Duodenal mucosa (tissue), 2 donors: ENCODE results near the gene GRN.
"Not testable (repeated sequence)": the region's sequence is repeated elsewhere in the genome, so short reads cannot be mapped to it uniquely, and the experiment has no call there.

Experiments used
- H3K27ac ChIP-seq: one replicate; pipeline ENCODE4 v1.7.0; 2013; ENCODE audit warnings: low read depth, low read length
- H3K27me3 ChIP-seq, 2 donors: one replicate each; pipeline ENCODE4 v1.7.0; 2013; ENCODE audit warnings: low read length in 2 of 2, control low read depth in 1 of 2; ENCODE audit not compliant: insufficient read depth in 2 of 2, control insufficient read depth in 1 of 2
- H3K36me3 ChIP-seq, 2 donors: one replicate each; pipeline ENCODE4 v1.7.0; 2013; ENCODE audit warnings: low read length in 2 of 2, control low read depth in 1 of 2; ENCODE audit not compliant: insufficient read depth in 2 of 2, control insufficient read depth in 1 of 2
- H3K4me1 ChIP-seq, 2 donors: one replicate each; pipeline ENCODE4 v1.7.0; 2013; ENCODE audit warnings: low read length in 2 of 2, control low read depth in 1 of 2; ENCODE audit not compliant: insufficient read depth in 2 of 2, control insufficient read depth in 1 of 2
- H3K4me3 ChIP-seq, 2 donors: one replicate each; pipeline ENCODE4 v1.7.0; 2013; ENCODE audit warnings: low read length in 2 of 2, low read depth in 1 of 2
- H3K9ac ChIP-seq, 2 donors: one replicate each; pipeline ENCODE4 v1.7.0; 2013; ENCODE audit warnings: low read length in 2 of 2, low read depth in 1 of 2
- H3K9me3 ChIP-seq, 2 donors: one replicate each; pipeline ENCODE4 v1.7.0; 2013; ENCODE audit warnings: low read length in 2 of 2, control low read depth in 1 of 2; ENCODE audit not compliant: control insufficient read depth in 1 of 2

The GRN gene

GRCh38 chr17:44360826-44361225 lies 15.7 kb downstream of the GRN start:
- H3K9ac ChIP-seq: no peak overlapping the region
- peaks cover 13 to 21% of the 10 kb centered on the region in 2 donors for H3K27me3 ChIP-seq
- no peaks in the 10 kb centered on the region for H3K4me1 ChIP-seq
- H3K36me3 ChIP-seq: no peaks in the 10 kb centered on the region
- H3K27ac ChIP-seq: no peak overlapping the region
- no peak overlapping the region for H3K4me3 ChIP-seq
- no peaks in the 10 kb centered on the region for H3K9me3 ChIP-seq

DNA sequence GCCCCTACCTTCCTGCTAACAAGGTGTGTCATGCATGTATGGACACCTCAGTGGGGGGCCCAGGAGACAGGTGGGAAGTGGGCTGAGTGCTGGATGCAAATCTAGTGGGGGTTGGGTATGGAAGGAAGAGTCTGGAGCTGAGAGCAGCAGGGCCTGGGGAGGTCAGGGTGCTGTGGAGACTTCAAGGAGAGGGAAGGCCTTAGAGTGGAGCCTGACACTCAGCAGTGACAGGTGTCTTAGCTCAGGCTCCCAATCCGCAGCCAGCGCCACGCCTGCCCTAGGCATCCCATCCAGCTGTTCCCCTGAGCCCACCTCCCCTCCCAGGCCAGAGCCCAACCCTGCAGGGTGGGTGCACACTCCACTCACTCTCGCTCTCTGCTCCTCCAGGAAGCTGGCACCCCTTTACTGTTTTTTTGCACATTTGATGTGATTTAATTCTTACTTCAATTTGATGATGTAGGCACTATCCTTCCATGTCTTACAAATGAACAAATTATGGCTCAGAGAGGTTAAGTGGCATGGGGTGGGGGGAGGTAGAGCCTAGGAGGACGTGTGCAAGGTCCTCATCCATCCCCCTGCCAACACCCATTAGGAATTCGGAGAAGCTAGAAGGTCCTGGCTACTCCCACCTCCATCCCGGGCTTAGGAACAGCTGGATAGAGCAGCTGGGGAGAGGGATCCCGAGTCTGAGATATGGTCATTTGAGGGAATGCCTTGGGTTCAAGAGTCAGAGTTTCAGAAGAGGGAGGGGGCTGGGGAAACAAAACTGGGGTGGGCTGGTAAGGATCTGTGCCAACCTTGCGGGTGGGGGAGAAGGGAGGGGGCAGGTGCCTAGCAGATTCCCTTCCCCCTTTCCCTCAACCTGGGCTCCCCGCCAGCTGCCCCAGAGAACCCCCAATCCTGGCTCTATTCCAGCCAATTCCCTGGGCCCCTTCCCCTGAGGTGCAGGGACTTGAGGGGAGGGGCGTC lies 16.5 kb downstream of the GRN start:
- Histone ChIP-seq H3K9me3 (no peaks in the 10 kb centered on the region), H3K4me3 (no peak overlapping the region), H3K4me1 (no peaks in the 10 kb centered on the region), H3K36me3 (no peaks in the 10 kb centered on the region), H3K9ac (no peak overlapping the region), H3K27ac (no peak overlapping the region), H3K27me3 (peaks cover 13 to 27% of the 10 kb centered on the region in 2 donors)

GRCh38 chr17:44362459-44362948 lies 17.4 kb downstream of the GRN start:
- H3K9ac ChIP-seq: no peak overlapping the region

GRCh38 chr17:44362949-44363612 lies 18.0 kb downstream of the GRN start:
- Histone ChIP-seq H3K9me3 (no peaks in the 10 kb centered on the region), H3K4me3 (peak overlapping the region; percentile 47 to 55), H3K27ac (no peak overlapping the region), H3K4me1 (no peaks in the 10 kb centered on the region), H3K36me3 (no peaks in the 10 kb centered on the region), H3K9ac (no peak overlapping the region), H3K27me3 (peaks cover 13 to 29% of the 10 kb centered on the region in 2 donors)

More at GRCh38 chr17:44362459-44362948, 17.4 kb downstream of the GRN start:
- Histone ChIP-seq H3K4me1 (no peaks in the 10 kb centered on the region), H3K4me3 (no peak overlapping the region), H3K27me3 (peaks cover 13 to 27% of the 10 kb centered on the region in 2 donors), H3K9me3 (no peaks in the 10 kb centered on the region), H3K27ac (no peak overlapping the region), H3K36me3 (no peaks in the 10 kb centered on the region)

- no peaks in the 10 kb centered on the region for H3K4me1 ChIP-seq
- no peaks in the 10 kb centered on the region for H3K9me3 ChIP-seq
- H3K27me3 ChIP-seq: peaks cover 13 to 28% of the 10 kb centered on the region in 2 donors
- H3K4me3 ChIP-seq: peak within 1 kb of the TSS; percentile 47 to 55
- H3K9ac ChIP-seq: no peak within 1 kb of the TSS
- no peak within 1 kb of the TSS for H3K27ac ChIP-seq
- H3K36me3 ChIP-seq: no peaks in the 10 kb centered on the region
These were observed 18.6 kb downstream of the GRN start, which contains the start of gene FAM171A2 for GRCh38 chr17:44363613-44364159. TSS of gene FAM171A2 (minus strand) at chr17:44363853. CDS start at chr17:44363714, 139 bp downstream.

- H3K27ac ChIP-seq, H3K4me1 ChIP-seq, H3K9me3 ChIP-seq, H3K9ac ChIP-seq, H3K36me3 ChIP-seq, H3K4me3 ChIP-seq: not testable (repeated sequence)
- H3K27me3 ChIP-seq: peaks cover 13 to 24% of the 10 kb centered on the region in 2 donors
These were observed 19.9 kb downstream of the GRN start for GRCh38 chr17:44365051-44365450.

DNA sequence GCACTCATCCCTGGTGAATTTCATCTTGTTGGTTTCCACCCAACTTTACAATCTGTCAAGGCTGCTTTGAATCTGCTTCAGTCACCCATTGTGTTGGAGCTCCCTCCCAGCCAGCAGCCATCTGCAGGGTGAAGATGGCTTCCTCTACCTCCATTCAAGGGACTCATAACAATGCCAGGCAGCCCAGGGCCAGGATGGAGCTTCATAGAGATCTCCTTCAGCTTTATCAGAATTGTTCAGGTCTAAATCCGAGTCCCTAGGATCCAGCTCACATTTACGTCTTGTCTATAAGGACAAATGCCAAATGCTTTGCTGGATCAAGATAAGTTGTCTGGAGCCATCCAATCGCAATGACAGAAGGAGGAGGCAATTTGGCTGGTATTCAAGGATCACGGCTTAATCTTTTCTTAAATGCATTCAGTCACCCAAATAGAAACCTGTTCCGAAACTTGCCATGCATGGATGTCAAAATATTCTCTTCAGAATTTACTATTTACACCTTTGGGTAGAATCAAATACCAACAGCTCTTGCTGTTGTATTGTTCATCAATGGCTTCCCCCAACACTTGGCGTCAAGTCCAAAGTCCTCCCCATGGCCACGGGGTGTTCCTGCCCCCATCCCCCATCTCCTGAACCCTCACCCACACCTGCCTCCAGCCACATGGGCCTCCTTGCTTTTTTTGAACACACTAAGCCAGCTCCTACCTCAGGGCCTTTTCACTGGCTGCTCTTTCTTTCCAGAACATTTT lies 22.3 kb downstream of the GRN start:
- Histone ChIP-seq H3K9ac (no peak overlapping the region), H3K4me1 (no peaks in the 10 kb centered on the region), H3K4me3 (no peak overlapping the region), H3K36me3 (no peaks in the 10 kb centered on the region), H3K27ac (no peak overlapping the region), H3K27me3 (peaks cover 11 to 14% of the 10 kb centered on the region in 2 donors), H3K9me3 (no peaks in the 10 kb centered on the region)

- H3K27me3 ChIP-seq: peaks cover 4 to 12% of the 10 kb centered on the region in 2 donors
These were observed 23.5 kb downstream of the GRN start for GRCh38 chr17:44368391-44369243.

GRCh38 chr17:44369414-44370023 lies 24.4 kb downstream of the GRN start:
- H3K27me3 ChIP-seq: peaks cover 4 to 12% of the 10 kb centered on the region in 2 donors
- H3K4me3 ChIP-seq, H3K36me3 ChIP-seq, H3K9me3 ChIP-seq, H3K9ac ChIP-seq, H3K27ac ChIP-seq, H3K4me1 ChIP-seq: not testable (repeated sequence)

More at GRCh38 chr17:44368391-44369243, 23.5 kb downstream of the GRN start:
- not testable (repeated sequence) for H3K9me3 ChIP-seq, H3K4me1 ChIP-seq, H3K4me3 ChIP-seq, H3K27ac ChIP-seq, H3K36me3 ChIP-seq, H3K9ac ChIP-seq
